Calu3 (cell line): Measurements from ENCODE around the gene KRTAP15-1. TPM values are rescaled to one million over a fixed set of nuclear protein-coding genes. Genes with fewer than 3 reads are reported as not detected.

Experiments used
- BruUV-seq: library from RNA; stranded (reverse); fragments of 400-500 nt; replicated peaks from 2 replicates; lab custom pipeline; 2021; lab: Mats Ljungman, UMichigan
- CTCF ChIA-PET: fragments of 300-600 bp; sonication (Branson Sonifier 250); formaldehyde crosslinking; loops from one replicate; lab custom pipeline; 2022; ENCODE audit warnings: antibody characterized with exemption; lab: Charles Lee
- DNase-seq: peaks from one replicate; pipeline ENCODE4 v3.0.0; 2022
- H3K27ac Mint-ChIP-seq: one replicate; pipeline ENCODE4 v1.8.0; 2022; ENCODE audit warnings: mixed read lengths; ENCODE audit not compliant: unreplicated experiment
- H3K27me3 Mint-ChIP-seq: one replicate; pipeline ENCODE4 v1.8.0; 2022; ENCODE audit warnings: mixed read lengths; ENCODE audit not compliant: unreplicated experiment
- H3K36me3 Mint-ChIP-seq: one replicate; pipeline ENCODE4 v1.8.0; 2022; ENCODE audit warnings: mild to moderate bottlenecking, moderate library complexity, mixed read lengths; ENCODE audit not compliant: insufficient read depth, unreplicated experiment
- H3K4me1 Mint-ChIP-seq: one replicate; pipeline ENCODE4 v1.8.0; 2022; ENCODE audit warnings: mild to moderate bottlenecking, low read depth, mixed read lengths; ENCODE audit not compliant: unreplicated experiment
- H3K4me3 Mint-ChIP-seq: one replicate; pipeline ENCODE4 v1.8.0; 2022; ENCODE audit warnings: mild to moderate bottlenecking, low read depth, moderate library complexity, mixed read lengths; ENCODE audit not compliant: unreplicated experiment
- H3K9me3 Mint-ChIP-seq: one replicate; pipeline ENCODE4 v1.8.0; 2022; ENCODE audit warnings: low read depth, mixed read lengths; ENCODE audit not compliant: unreplicated experiment
- CTCF ChIP-seq: fragments of 200-600 bp; IDR thresholded peaks from one replicate; pipeline ENCODE4 v1.8.0; 2022; ENCODE audit warnings: antibody characterized with exemption; ENCODE audit not compliant: unreplicated experiment
- intact Hi-C: fragments of 100-400 bp; cut with micrococcal nuclease; formaldehyde crosslinking; loops from one replicate; pipeline ENCODE4 v1.10.0; 2022; ENCODE audit not compliant: unreplicated experiment
- total RNA-seq: library from RNA; stranded (reverse); gene quantifications from 2 replicates; pipeline ENCODE4 v1.2.3, GENCODE V29; 2022

KRTAP15-1 gene
- total RNA-seq, 1 experiment from 2014 or later, result not detected

- Mint-ChIP-seq H3K4me3 (no peak within 1 kb of the TSS), H3K27ac (no peak within 1 kb of the TSS)
- intact Hi-C loops, result no loop called here
Observed at GRCh38 chr21:30430170-30430655, 9.9 kb upstream of the KRTAP15-1 start, which contains the start of gene KRTAP13-4. KRTAP13-4 (plus strand) TSS chr21:30430220; CDS start chr21:30430276, 56 bp downstream.

GRCh38 chr21:30434033-30434631 lies 5.9 kb upstream of the KRTAP15-1 start:
- peak; percentile 21 for DNase-seq

More at GRCh38 chr21:30430170-30430655, 9.9 kb upstream of the KRTAP15-1 start, which contains the start of gene KRTAP13-4:
- no peak for TF ChIP-seq CTCF
- no TSS peak for BruUV-seq
- Mint-ChIP-seq H3K36me3 (no peaks in the 10 kb centered on the region), H3K27me3 (no peaks in the 10 kb centered on the region), H3K4me1 (no peaks in the 10 kb centered on the region), H3K9me3 (peaks cover 5% of the 10 kb centered on the region)
- CTCF ChIA-PET, result no interaction called here
- no peak for DNase-seq

GRCh38 chr21:30437010-30437565 lies 3.0 kb upstream of the KRTAP15-1 start:
- Mint-ChIP-seq H3K27ac (no peak overlapping the region), H3K4me1 (no peaks in the 10 kb centered on the region), H3K27me3 (no peaks in the 10 kb centered on the region), H3K36me3 (no peaks in the 10 kb centered on the region), H3K9me3 (peaks cover 4% of the 10 kb centered on the region), H3K4me3 (no peak overlapping the region)
- no peak for DNase-seq
- no peak for TF ChIP-seq CTCF
- CTCF ChIA-PET, result no interaction called here
- BruUV-seq, result no TSS peak
- intact Hi-C loops, result no loop called here

More at GRCh38 chr21:30434033-30434631, 5.9 kb upstream of the KRTAP15-1 start:
- Mint-ChIP-seq H3K4me1 (no peaks in the 10 kb centered on the region), H3K36me3 (no peaks in the 10 kb centered on the region), H3K27me3 (no peaks in the 10 kb centered on the region), H3K27ac (no peak overlapping the region), H3K4me3 (no peak overlapping the region), H3K9me3 (no peaks in the 10 kb centered on the region)
- no TSS peak for BruUV-seq
- TF ChIP-seq CTCF, result peak; percentile 41
- intact Hi-C loops, result no loop called here
- CTCF ChIA-PET, result no interaction called here

- no peaks in the 10 kb centered on the region for H3K27me3 Mint-ChIP-seq
- intact Hi-C loops, result no loop called here
- TF ChIP-seq CTCF, result no peak
- CTCF ChIA-PET, result no interaction called here
- no peak for DNase-seq
- no peaks in the 10 kb centered on the region for H3K36me3 Mint-ChIP-seq
- no TSS peak for BruUV-seq
- H3K4me3 Mint-ChIP-seq, result no peak overlapping the region
- peaks cover 4% of the 10 kb centered on the region for H3K9me3 Mint-ChIP-seq
- H3K27ac Mint-ChIP-seq, result no peak overlapping the region
- H3K4me1 Mint-ChIP-seq, result no peaks in the 10 kb centered on the region
Observed at GRCh38 chr21:30443226-30443625, 3.2 kb downstream of the KRTAP15-1 start.
